ENCODE data around the gene NDUFC2.
"Not testable (repeated sequence)": the region's sequence is repeated elsewhere in the genome, so short reads cannot be mapped to it uniquely, and the experiment has no call there.

The NDUFC2 gene

GRCh38 chr11:78031629-78032028 lies 48.0 kb downstream of the NDUFC2 start:
- TF ChIP-seq, protein P1, sequence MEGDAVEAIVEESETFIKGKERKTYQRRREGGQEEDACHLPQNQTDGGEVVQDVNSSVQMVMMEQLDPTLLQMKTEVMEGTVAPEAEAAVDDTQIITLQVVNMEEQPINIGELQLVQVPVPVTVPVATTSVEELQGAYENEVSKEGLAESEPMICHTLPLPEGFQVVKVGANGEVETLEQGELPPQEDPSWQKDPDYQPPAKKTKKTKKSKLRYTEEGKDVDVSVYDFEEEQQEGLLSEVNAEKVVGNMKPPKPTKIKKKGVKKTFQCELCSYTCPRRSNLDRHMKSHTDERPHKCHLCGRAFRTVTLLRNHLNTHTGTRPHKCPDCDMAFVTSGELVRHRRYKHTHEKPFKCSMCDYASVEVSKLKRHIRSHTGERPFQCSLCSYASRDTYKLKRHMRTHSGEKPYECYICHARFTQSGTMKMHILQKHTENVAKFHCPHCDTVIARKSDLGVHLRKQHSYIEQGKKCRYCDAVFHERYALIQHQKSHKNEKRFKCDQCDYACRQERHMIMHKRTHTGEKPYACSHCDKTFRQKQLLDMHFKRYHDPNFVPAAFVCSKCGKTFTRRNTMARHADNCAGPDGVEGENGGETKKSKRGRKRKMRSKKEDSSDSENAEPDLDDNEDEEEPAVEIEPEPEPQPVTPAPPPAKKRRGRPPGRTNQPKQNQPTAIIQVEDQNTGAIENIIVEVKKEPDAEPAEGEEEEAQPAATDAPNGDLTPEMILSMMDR (IDR thresholded peaks at IDR 0.05; ENCODE audit: borderline replicate concordance, control extremely low read depth, extremely low read depth, insufficient read depth, missing control alignments) = no peak
- peak; percentile 41 for DNase-seq (ENCODE audit: low spot score)
- in situ Hi-C loops (cut with MboI; ENCODE audit: low sequenced_read_pairs, unreplicated experiment) = no loop called here

DNA sequence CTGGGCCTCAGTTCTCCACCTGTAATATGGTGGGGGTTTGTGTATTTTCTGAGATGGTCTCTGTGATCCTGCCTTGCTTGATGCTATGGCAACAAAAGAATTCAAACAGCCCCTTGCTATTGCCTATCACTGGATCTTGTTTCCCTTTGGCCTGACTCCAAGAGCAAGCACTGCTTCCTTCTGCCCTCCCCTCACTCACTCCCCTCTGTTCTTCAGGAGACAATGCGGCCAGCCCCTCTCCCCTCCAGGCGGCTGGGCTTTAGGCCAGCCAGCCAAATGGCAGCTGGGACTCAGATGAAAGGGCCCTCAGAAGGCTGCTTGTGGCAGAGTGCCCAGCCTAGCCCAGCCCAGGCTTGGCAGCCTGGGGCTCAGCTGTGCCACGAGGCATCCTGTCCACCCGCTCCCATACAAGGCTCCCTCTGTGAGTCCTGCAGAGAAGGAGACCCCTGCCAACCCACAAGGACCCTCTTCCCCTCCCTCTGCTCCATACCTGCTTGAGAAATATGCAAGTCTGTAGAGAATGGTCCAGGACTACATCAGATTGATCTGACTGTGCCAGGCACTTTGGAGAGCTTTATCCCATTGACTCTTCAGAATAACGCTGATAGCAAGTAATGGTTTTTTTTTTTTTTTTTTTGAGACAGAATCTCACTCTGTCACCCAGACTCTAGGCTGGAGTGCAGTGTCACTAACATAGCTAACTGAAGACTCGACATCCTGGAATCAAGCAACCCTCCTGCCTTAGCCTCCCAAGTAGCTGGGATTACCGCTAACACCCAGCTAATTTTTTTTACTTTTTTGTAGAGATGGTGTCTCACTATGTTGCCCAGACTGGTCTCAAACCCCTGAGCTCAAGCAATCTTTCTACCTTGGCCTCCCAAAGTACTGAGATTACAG lies 49.0 kb downstream of the NDUFC2 start:
- no peak for DNase-seq (ENCODE audit: low spot score)
- in situ Hi-C loops (cut with MboI; ENCODE audit: low sequenced_read_pairs, unreplicated experiment) = no loop called here
- TF ChIP-seq, protein P1 (IDR thresholded peaks at IDR 0.05; ENCODE audit: borderline replicate concordance, control extremely low read depth, extremely low read depth, insufficient read depth, missing control alignments) = no peak

DNA sequence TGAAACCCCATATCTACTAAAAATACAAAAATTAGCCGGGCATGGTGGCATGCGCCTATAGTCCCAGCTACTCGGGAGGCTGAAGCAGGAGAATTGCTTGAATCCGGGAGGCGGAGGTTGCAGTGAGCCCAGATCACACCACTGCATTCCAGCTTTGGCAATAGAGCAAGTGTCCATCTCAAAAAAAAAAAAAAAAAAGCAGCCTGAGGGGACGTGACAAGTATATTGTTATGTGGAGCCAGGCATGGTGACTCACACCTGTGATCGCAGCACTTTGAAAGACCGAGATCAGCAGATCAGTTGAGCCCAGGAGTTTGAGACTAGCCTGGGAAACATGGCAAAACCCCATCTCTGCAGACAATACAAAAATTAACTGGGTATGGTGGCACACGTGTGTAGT lies 51.2 kb downstream of the NDUFC2 start:
- DNase-seq (ENCODE audit: low spot score); in situ Hi-C loops (cut with MboI; ENCODE audit: low sequenced_read_pairs, unreplicated experiment): not testable (repeated sequence)

GRCh38 chr11:78027759-78028158 lies 51.9 kb downstream of the NDUFC2 start:
- no peak for DNase-seq (ENCODE audit: low spot score)
- in situ Hi-C loops (cut with MboI; ENCODE audit: low sequenced_read_pairs, unreplicated experiment) = no loop called here
- TF ChIP-seq, protein P1 (IDR thresholded peaks at IDR 0.05; ENCODE audit: borderline replicate concordance, control extremely low read depth, extremely low read depth, insufficient read depth, missing control alignments) = no peak

- TF ChIP-seq, protein P1 (IDR thresholded peaks at IDR 0.05; ENCODE audit: borderline replicate concordance, control extremely low read depth, extremely low read depth, insufficient read depth, missing control alignments) = no peak
- in situ Hi-C loops (cut with MboI; ENCODE audit: low sequenced_read_pairs, unreplicated experiment) = no loop called here
- DNase-seq (ENCODE audit: low spot score) = no peak
These were observed 54.3 kb downstream of the NDUFC2 start for GRCh38 chr11:78025378-78025777.

DNA sequence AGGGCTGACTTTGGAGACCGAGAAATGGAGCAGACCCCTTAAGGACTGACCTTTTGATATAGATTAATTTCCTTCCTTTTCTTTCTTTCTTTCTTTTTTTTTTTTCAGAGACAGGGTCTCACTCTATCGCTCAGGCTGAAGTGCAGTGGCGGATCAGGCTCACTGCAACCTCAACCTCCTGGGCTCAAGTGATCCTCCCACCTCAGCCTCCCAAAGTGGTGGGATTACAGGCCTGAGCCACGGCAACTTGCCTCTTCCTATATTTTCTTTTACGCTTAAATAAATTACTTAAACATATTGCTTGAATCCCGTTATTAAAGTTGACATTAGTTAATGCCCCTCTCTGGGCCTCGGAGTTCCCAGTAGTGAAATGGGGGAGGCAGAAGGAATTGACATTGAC lies 56.2 kb downstream of the NDUFC2 start:
- no peak for DNase-seq (ENCODE audit: low spot score)
- TF ChIP-seq, protein P1 (IDR thresholded peaks at IDR 0.05; ENCODE audit: borderline replicate concordance, control extremely low read depth, extremely low read depth, insufficient read depth, missing control alignments) = no peak
- in situ Hi-C loops (cut with MboI; ENCODE audit: low sequenced_read_pairs, unreplicated experiment) = no loop called here
